Neural crest cell (in vitro differentiated cells): ENCODE results near the gene NCAPD3. TPM values are rescaled to one million over a fixed set of nuclear protein-coding genes. Genes with fewer than 3 reads are reported as not detected.

Experiments used
- DNase-seq: peaks from one replicate; pipeline ENCODE4 v3.0.0; 2021; ENCODE audit warnings: low read depth, mixed read lengths, low spot score
- H3K27ac Mint-ChIP-seq: one replicate; pipeline ENCODE4 v1.8.0; 2021; ENCODE audit warnings: mild to moderate bottlenecking, mixed read lengths; ENCODE audit not compliant: unreplicated experiment
- H3K27me3 Mint-ChIP-seq: 2 replicates; pipeline ENCODE4 v1.8.0; 2021; ENCODE audit warnings: low read depth, mild to moderate bottlenecking, mixed read lengths
- H3K36me3 Mint-ChIP-seq: 2 replicates; pipeline ENCODE4 v1.8.0; 2021; ENCODE audit warnings: low read depth, mild to moderate bottlenecking, mixed read lengths
- H3K4me1 Mint-ChIP-seq: 2 replicates; pipeline ENCODE4 v1.8.0; 2021; ENCODE audit warnings: mixed read lengths
- H3K4me3 Mint-ChIP-seq: one replicate; pipeline ENCODE4 v1.8.0; 2021; ENCODE audit warnings: mild to moderate bottlenecking, mixed read lengths
- H3K9me3 Mint-ChIP-seq: 2 replicates; pipeline ENCODE4 v1.8.0; 2021; ENCODE audit warnings: mixed read lengths
- CTCF ChIP-seq: fragments of 200-600 bp; sonication (generic); conservative IDR thresholded peaks from 2 replicates; pipeline ENCODE4 v1.5.0; 2021; ENCODE audit warnings: antibody characterized with exemption, mild to moderate bottlenecking
- long read RNA-seq: library from polyadenylated mRNA; unstranded; transcript quantifications from one replicate; pipeline ENCODE4 v2.0.0, GENCODE V29; 2020
- total RNA-seq: library from RNA; stranded (reverse); gene quantifications from 2 replicates; pipeline ENCODE4 v1.2.1, GENCODE V29; 2021

Gene NCAPD3
- 53.6 and 53.8 TPM in 2 replicates for total RNA-seq
- long read RNA-seq, full-length matches to known transcripts, result 8 of 41 reads
- long read RNA-seq, partial matches to known transcripts, result 23 of 41 reads
- long read RNA-seq, other reads (novel, unspliced or antisense), result 10 of 41 reads

- peak; percentile 93 for DNase-seq
- peaks cover 3% of the 10 kb centered on the region for H3K27me3 Mint-ChIP-seq
- peak within 1 kb of the TSS; percentile 96 for H3K4me3 Mint-ChIP-seq
- peaks cover 48% of the 10 kb centered on the region for H3K4me1 Mint-ChIP-seq
- no peaks in the 10 kb centered on the region for H3K9me3 Mint-ChIP-seq
- H3K36me3 Mint-ChIP-seq, result peaks cover 3% of the 10 kb centered on the region
- peak within 1 kb of the TSS; percentile 97 for H3K27ac Mint-ChIP-seq
- TF ChIP-seq CTCF, result peak; percentile 16
Observed at GRCh38 chr11:134223836-134224709, at the start of gene NCAPD3, which contains the start of gene VPS26B. NCAPD3 (minus strand) TSS chr11:134223967; CDS start chr11:134223926, 41 bp downstream. VPS26B (plus strand) TSS chr11:134224671; CDS start chr11:134225123, 452 bp downstream.

GRCh38 chr11:134273317-134273712 lies 49.5 kb upstream of the NCAPD3 start:
- Mint-ChIP-seq H3K4me1 (peaks cover 25% of the 10 kb centered on the region), H3K4me3 (peak overlapping the region; percentile 50), H3K27me3 (peaks cover 81% of the 10 kb centered on the region), H3K36me3 (no peaks in the 10 kb centered on the region), H3K27ac (no peak overlapping the region), H3K9me3 (no peaks in the 10 kb centered on the region)
- no peak for TF ChIP-seq CTCF
- DNase-seq, result no peak

- peaks cover 78% of the 10 kb centered on the region for H3K27me3 Mint-ChIP-seq
- no peak for DNase-seq
- peak overlapping the region; percentile 50 for H3K4me3 Mint-ChIP-seq
- H3K36me3 Mint-ChIP-seq, result no peaks in the 10 kb centered on the region
- H3K4me1 Mint-ChIP-seq, result peaks cover 31% of the 10 kb centered on the region
- H3K9me3 Mint-ChIP-seq, result no peaks in the 10 kb centered on the region
- no peak overlapping the region for H3K27ac Mint-ChIP-seq
- TF ChIP-seq CTCF, result no peak
Observed at GRCh38 chr11:134272381-134273316, 48.9 kb upstream of the NCAPD3 start.

- DNase-seq, result no peak
- peaks cover 31% of the 10 kb centered on the region for H3K4me1 Mint-ChIP-seq
Observed at GRCh38 chr11:134271978-134272377, 48.2 kb upstream of the NCAPD3 start.

More at GRCh38 chr11:134271978-134272377, 48.2 kb upstream of the NCAPD3 start:
- H3K27ac Mint-ChIP-seq, result no peak overlapping the region
- peaks cover 71% of the 10 kb centered on the region for H3K27me3 Mint-ChIP-seq
- no peak overlapping the region for H3K4me3 Mint-ChIP-seq
- no peaks in the 10 kb centered on the region for H3K9me3 Mint-ChIP-seq
- H3K36me3 Mint-ChIP-seq, result no peaks in the 10 kb centered on the region
- TF ChIP-seq CTCF, result no peak
